Mucosa of rectum (tissue), 2 donors: Measurements from ENCODE around the gene KCNS3.

Experiments used
- H3K27ac ChIP-seq, 2 donors: one replicate each; pipeline ENCODE4 v1.7.0; 2013; ENCODE audit warnings: inconsistent platforms in 2 of 2, low read depth in 2 of 2, low read length in 2 of 2
- H3K27me3 ChIP-seq, 2 donors: one replicate each; pipeline ENCODE4 v1.7.0; 2013; ENCODE audit warnings: low read length in 2 of 2; ENCODE audit not compliant: control insufficient read depth in 2 of 2, insufficient read depth in 2 of 2
- H3K36me3 ChIP-seq, 2 donors: one replicate each; pipeline ENCODE4 v1.7.0; 2013; ENCODE audit warnings: low read length in 2 of 2; ENCODE audit not compliant: control insufficient read depth in 2 of 2, insufficient read depth in 2 of 2
- H3K4me1 ChIP-seq, 2 donors: one replicate each; pipeline ENCODE4 v1.7.0; 2013; ENCODE audit warnings: low read length in 2 of 2, mild to moderate bottlenecking in 1 of 2; ENCODE audit not compliant: control insufficient read depth in 2 of 2, insufficient read depth in 2 of 2
- H3K4me3 ChIP-seq, 2 donors: one replicate each; pipeline ENCODE4 v1.7.0; 2013; ENCODE audit warnings: low read length in 2 of 2
- H3K9ac ChIP-seq, 2 donors: one replicate each; pipeline ENCODE4 v1.7.0; 2013; ENCODE audit warnings: low read length in 2 of 2, low read depth in 1 of 2, mild to moderate bottlenecking in 1 of 2
- H3K9me3 ChIP-seq, 2 donors: one replicate each; pipeline ENCODE4 v1.7.0; 2013; ENCODE audit warnings: low read length in 2 of 2; ENCODE audit not compliant: control insufficient read depth in 2 of 2
- donor health status: healthy.
- donor health status: Normal muscosa, but diverticular disease.

Gene KCNS3

GRCh38 chr2:17850151-17850550 lies 28.3 kb upstream of the KCNS3 start:
- Histone ChIP-seq H3K27ac (no peak overlapping the region), H3K4me1 (no peaks in the 10 kb centered on the region), H3K36me3 (no peaks in the 10 kb centered on the region), H3K4me3 (no peak overlapping the region), H3K9me3 (no peaks in the 10 kb centered on the region), H3K9ac (no peak overlapping the region), H3K27me3 (no peaks in the 10 kb centered on the region)

- no peaks in the 10 kb centered on the region for H3K4me1 ChIP-seq
- no peak overlapping the region for H3K27ac ChIP-seq
- H3K36me3 ChIP-seq = no peaks in the 10 kb centered on the region
- no peaks in the 10 kb centered on the region for H3K27me3 ChIP-seq
- H3K9ac ChIP-seq = no peak overlapping the region
- no peaks in the 10 kb centered on the region for H3K9me3 ChIP-seq
- H3K4me3 ChIP-seq = no peak overlapping the region
These were observed 26.5 kb upstream of the KCNS3 start for GRCh38 chr2:17851731-17852585.

GRCh38 chr2:17853799-17854198 lies 24.7 kb upstream of the KCNS3 start:
- Histone ChIP-seq H3K9me3 (no peaks in the 10 kb centered on the region), H3K36me3 (no peaks in the 10 kb centered on the region), H3K27me3 (peaks cover 0 to 2% of the 10 kb centered on the region in 2 donors), H3K27ac (no peak overlapping the region), H3K9ac (no peak overlapping the region), H3K4me3 (no peak overlapping the region), H3K4me1 (no peaks in the 10 kb centered on the region)

DNA sequence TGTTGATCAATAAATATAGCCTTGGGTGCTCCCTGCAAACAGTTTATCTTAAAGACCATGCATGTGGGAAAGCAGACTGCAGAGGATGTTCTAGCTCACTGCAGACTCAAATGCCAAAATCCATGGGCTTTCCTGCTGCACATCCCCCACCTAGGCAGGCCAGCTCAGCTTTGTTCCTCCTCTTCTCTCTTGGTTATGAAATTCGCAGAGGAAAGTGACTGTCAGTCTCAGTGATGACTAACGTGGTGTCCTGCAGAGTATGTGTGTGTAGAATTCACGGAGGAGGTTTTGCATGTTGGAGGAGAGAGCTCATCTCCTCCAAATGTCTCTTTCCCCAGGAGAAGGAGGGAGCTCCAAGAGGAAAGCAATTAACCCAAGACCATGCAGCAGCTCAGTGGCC lies 21.4 kb upstream of the KCNS3 start:
- Histone ChIP-seq H3K4me1 (no peaks in the 10 kb centered on the region), H3K27ac (no peak overlapping the region), H3K36me3 (no peaks in the 10 kb centered on the region), H3K9ac (no peak overlapping the region), H3K27me3 (peaks cover 2 to 3% of the 10 kb centered on the region in 2 donors), H3K4me3 (no peak overlapping the region), H3K9me3 (no peaks in the 10 kb centered on the region)

DNA sequence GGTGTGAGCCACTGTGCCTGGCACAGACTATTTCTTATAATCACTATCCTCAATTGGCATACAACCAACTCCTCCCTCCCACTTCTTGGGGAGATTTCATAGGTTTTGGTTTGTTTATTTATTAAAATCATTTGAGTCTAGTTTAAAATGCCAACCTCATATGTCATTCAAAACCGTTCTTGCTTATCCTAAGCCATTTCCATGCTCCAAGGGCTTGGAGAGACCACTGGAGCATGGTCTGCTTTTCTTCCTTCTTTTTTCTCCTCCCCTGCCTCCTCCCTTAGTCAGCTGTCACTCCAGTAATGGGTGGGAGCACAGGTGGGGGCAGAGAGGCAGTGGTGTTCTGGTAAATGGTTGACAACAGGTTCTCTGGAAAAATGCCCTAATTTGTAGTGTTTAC lies 20.4 kb upstream of the KCNS3 start:
- Histone ChIP-seq H3K9me3 (no peaks in the 10 kb centered on the region), H3K36me3 (no peaks in the 10 kb centered on the region), H3K9ac (no peak overlapping the region), H3K4me1 (no peaks in the 10 kb centered on the region), H3K27ac (no peak overlapping the region), H3K27me3 (peaks cover 2 to 3% of the 10 kb centered on the region in 2 donors), H3K4me3 (no peak overlapping the region)

GRCh38 chr2:17863539-17863938 lies 14.9 kb upstream of the KCNS3 start:
- Histone ChIP-seq H3K9me3 (no peaks in the 10 kb centered on the region), H3K36me3 (no peaks in the 10 kb centered on the region), H3K4me3 (no peak overlapping the region), H3K27ac (no peak overlapping the region), H3K9ac (no peak overlapping the region), H3K4me1 (no peaks in the 10 kb centered on the region), H3K27me3 (peaks cover 0 to 3% of the 10 kb centered on the region in 2 donors)

- peaks cover 0 to 3% of the 10 kb centered on the region in 2 donors for H3K27me3 ChIP-seq
- no peak overlapping the region for H3K4me3 ChIP-seq
- H3K9ac ChIP-seq = no peak overlapping the region
- no peaks in the 10 kb centered on the region for H3K36me3 ChIP-seq
- no peaks in the 10 kb centered on the region for H3K4me1 ChIP-seq
- no peak overlapping the region for H3K27ac ChIP-seq
- H3K9me3 ChIP-seq = no peaks in the 10 kb centered on the region
These were observed 13.8 kb upstream of the KCNS3 start for GRCh38 chr2:17864676-17865075.

GRCh38 chr2:17867133-17867532 lies 11.3 kb upstream of the KCNS3 start:
- Histone ChIP-seq H3K4me3 (no peak overlapping the region), H3K9me3 (no peaks in the 10 kb centered on the region), H3K27ac (no peak overlapping the region), H3K36me3 (no peaks in the 10 kb centered on the region), H3K4me1 (no peaks in the 10 kb centered on the region), H3K27me3 (no peaks in the 10 kb centered on the region), H3K9ac (no peak overlapping the region)

DNA sequence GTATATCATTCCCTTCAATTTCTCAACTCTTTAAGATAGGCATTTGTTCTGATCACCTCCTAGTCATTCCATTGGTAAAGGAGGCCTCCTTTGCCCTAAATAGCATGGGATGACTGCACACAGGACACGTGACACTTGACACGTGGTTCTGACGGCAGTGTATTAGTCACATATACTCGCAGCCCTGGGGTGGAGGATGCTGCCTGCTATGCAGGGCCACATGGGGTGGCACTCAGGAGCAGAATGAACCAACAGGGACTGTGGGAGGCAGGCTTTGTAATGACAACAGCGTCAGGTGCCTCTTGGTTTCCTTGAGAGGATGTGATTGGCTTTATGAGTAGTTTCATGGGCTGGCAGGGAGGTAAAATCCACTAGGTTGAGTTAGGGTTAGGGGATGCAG lies 9.3 kb upstream of the KCNS3 start:
- no peak overlapping the region for H3K9ac ChIP-seq
- H3K4me1 ChIP-seq = no peaks in the 10 kb centered on the region
- no peaks in the 10 kb centered on the region for H3K9me3 ChIP-seq

DNA sequence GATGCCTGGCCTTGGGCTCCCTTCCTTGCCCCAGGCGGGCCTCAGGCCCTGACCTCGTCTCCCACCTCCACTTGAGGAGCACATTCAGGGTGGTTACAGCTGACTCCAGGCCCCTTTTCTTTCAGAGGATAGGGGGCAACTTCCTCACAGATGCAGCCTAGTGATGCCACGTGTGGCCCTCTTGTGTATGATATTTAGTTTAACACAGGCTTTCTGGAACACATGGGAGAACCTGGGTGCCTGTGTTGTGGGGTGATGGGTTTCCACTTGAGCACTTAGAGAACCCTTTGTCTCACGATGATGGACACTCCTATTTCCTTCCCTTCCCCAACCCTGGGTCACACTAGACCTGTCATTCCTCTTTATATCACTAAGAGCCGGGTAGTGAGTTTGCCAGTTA lies 6.8 kb upstream of the KCNS3 start:
- no peak overlapping the region for H3K27ac ChIP-seq

More for the DNA sequence above, 9.3 kb upstream of the KCNS3 start:
- no peak overlapping the region for H3K27ac ChIP-seq
- H3K36me3 ChIP-seq = no peaks in the 10 kb centered on the region
- H3K4me3 ChIP-seq = no peak overlapping the region
- H3K27me3 ChIP-seq = no peaks in the 10 kb centered on the region

More for the DNA sequence above, 6.8 kb upstream of the KCNS3 start:
- Histone ChIP-seq H3K36me3 (no peaks in the 10 kb centered on the region), H3K27me3 (peaks cover 7 to 9% of the 10 kb centered on the region in 2 donors), H3K9ac (no peak overlapping the region), H3K4me1 (no peaks in the 10 kb centered on the region), H3K4me3 (no peak overlapping the region), H3K9me3 (no peaks in the 10 kb centered on the region)
